Memory B cell (primary cell): Measurements from ENCODE around the gene TEDC1.

Source experiments
- ATAC-seq: fragments of 150-1000 bp; cut with Tn5 transposase; 2 replicates; pipeline ENCODE4 v1.10.0; 2021; ENCODE audit warnings: low read depth, mild to moderate bottlenecking, moderate library complexity
- DNase-seq, 2 donors: peaks; one replicate each; pipeline ENCODE4 v3.0.0; 2022; ENCODE audit warnings: low spot score in 2 of 2
- H3K27ac Mint-ChIP-seq: one replicate; pipeline ENCODE4 v1.8.0; 2022; ENCODE audit warnings: mild to moderate bottlenecking, moderate library complexity, mixed read lengths
- H3K27me3 Mint-ChIP-seq: one replicate; pipeline ENCODE4 v1.8.0; 2022; ENCODE audit warnings: mixed read lengths
- H3K36me3 Mint-ChIP-seq: one replicate; pipeline ENCODE4 v1.8.0; 2022; ENCODE audit warnings: mild to moderate bottlenecking, mixed read lengths
- H3K4me1 Mint-ChIP-seq: one replicate; pipeline ENCODE4 v1.8.0; 2022; ENCODE audit warnings: mixed read lengths
- H3K4me3 Mint-ChIP-seq: one replicate; pipeline ENCODE4 v1.8.0; 2022; ENCODE audit warnings: mild to moderate bottlenecking, moderate library complexity, mixed read lengths
- H3K9me3 Mint-ChIP-seq: one replicate; pipeline ENCODE4 v1.8.0; 2022; ENCODE audit warnings: mixed read lengths

Gene TEDC1

GRCh38 chr14:105519946-105520698 lies 29.1 kb downstream of the TEDC1 start:
- Mint-ChIP-seq H3K36me3 (no peaks in the 10 kb centered on the region), H3K4me1 (peaks cover 6% of the 10 kb centered on the region), H3K9me3 (no peaks in the 10 kb centered on the region), H3K4me3 (no peak overlapping the region), H3K27me3 (peaks cover 17% of the 10 kb centered on the region), H3K27ac (no peak overlapping the region)
- no peak for DNase-seq
- ATAC-seq: no peak

GRCh38 chr14:105525326-105525725 lies 34.3 kb downstream of the TEDC1 start:
- H3K4me3 Mint-ChIP-seq: peak overlapping the region; percentile 50
- no peak overlapping the region for H3K27ac Mint-ChIP-seq
- DNase-seq (no peak), ATAC-seq (no peak)
- no peaks in the 10 kb centered on the region for H3K9me3 Mint-ChIP-seq
- H3K36me3 Mint-ChIP-seq: no peaks in the 10 kb centered on the region
- H3K4me1 Mint-ChIP-seq: peaks cover 25% of the 10 kb centered on the region
- H3K27me3 Mint-ChIP-seq: peaks cover 14% of the 10 kb centered on the region

- Mint-ChIP-seq H3K27ac (peak within 1 kb of the TSS; percentile 53), H3K4me1 (peaks cover 30% of the 10 kb centered on the region), H3K9me3 (no peaks in the 10 kb centered on the region), H3K4me3 (peak within 1 kb of the TSS; percentile 83), H3K36me3 (no peaks in the 10 kb centered on the region), H3K27me3 (peaks cover 14% of the 10 kb centered on the region)
- DNase-seq (peak in 1 of 2 donors; percentile 54), ATAC-seq (peak; percentile 35)
Observed at GRCh38 chr14:105525861-105526775, 35.1 kb downstream of the TEDC1 start, which contains the start of gene TMEM121. TMEM121 (plus strand) TSS chr14:105526583; CDS start chr14:105528835, 2,252 bp downstream.

- Mint-ChIP-seq H3K9me3 (no peaks in the 10 kb centered on the region), H3K27me3 (peaks cover 11% of the 10 kb centered on the region), H3K4me3 (peak overlapping the region; percentile 83), H3K4me1 (peaks cover 34% of the 10 kb centered on the region), H3K36me3 (no peaks in the 10 kb centered on the region), H3K27ac (peak overlapping the region; percentile 53)
- ATAC-seq: no peak
- DNase-seq: peak in 1 of 2 donors; percentile 44
Observed at GRCh38 chr14:105526776-105527380, 35.8 kb downstream of the TEDC1 start.

- DNase-seq: no peak
- Mint-ChIP-seq H3K27ac (peak overlapping the region; percentile 53), H3K27me3 (peaks cover 10% of the 10 kb centered on the region), H3K36me3 (no peaks in the 10 kb centered on the region), H3K4me3 (peak overlapping the region; percentile 83), H3K9me3 (no peaks in the 10 kb centered on the region), H3K4me1 (peaks cover 38% of the 10 kb centered on the region)
- ATAC-seq: no peak
Observed at GRCh38 chr14:105527381-105527825, 36.4 kb downstream of the TEDC1 start.

GRCh38 chr14:105527826-105528585 lies 37.0 kb downstream of the TEDC1 start:
- H3K27me3 Mint-ChIP-seq: peaks cover 10% of the 10 kb centered on the region
- ATAC-seq (peak; percentile 57), DNase-seq (peak; percentile 85 to 90)
- H3K4me3 Mint-ChIP-seq: peak overlapping the region; percentile 83
- peak overlapping the region; percentile 53 for H3K27ac Mint-ChIP-seq
- no peaks in the 10 kb centered on the region for H3K9me3 Mint-ChIP-seq
- peaks cover 44% of the 10 kb centered on the region for H3K4me1 Mint-ChIP-seq
- H3K36me3 Mint-ChIP-seq: no peaks in the 10 kb centered on the region

- Mint-ChIP-seq H3K9me3 (no peaks in the 10 kb centered on the region), H3K4me1 (peaks cover 47% of the 10 kb centered on the region), H3K4me3 (peak overlapping the region; percentile 77), H3K27ac (no peak overlapping the region), H3K27me3 (peaks cover 10% of the 10 kb centered on the region), H3K36me3 (no peaks in the 10 kb centered on the region)
- DNase-seq (peak in 1 of 2 donors; percentile 44), ATAC-seq (peak; percentile 2)
Observed at GRCh38 chr14:105528586-105529318, 37.7 kb downstream of the TEDC1 start.

- no peak for DNase-seq
- H3K36me3 Mint-ChIP-seq: no peaks in the 10 kb centered on the region
- H3K9me3 Mint-ChIP-seq: no peaks in the 10 kb centered on the region
- H3K27me3 Mint-ChIP-seq: peaks cover 10% of the 10 kb centered on the region
- ATAC-seq: no peak
- no peak overlapping the region for H3K27ac Mint-ChIP-seq
- H3K4me1 Mint-ChIP-seq: peaks cover 49% of the 10 kb centered on the region
- H3K4me3 Mint-ChIP-seq: peak overlapping the region; percentile 77
Observed at GRCh38 chr14:105529319-105529568, 38.2 kb downstream of the TEDC1 start.

- H3K27ac Mint-ChIP-seq: no peak overlapping the region
- DNase-seq (peak in 1 of 2 donors; percentile 54), ATAC-seq (peak; percentile 15)
- no peaks in the 10 kb centered on the region for H3K36me3 Mint-ChIP-seq
- H3K9me3 Mint-ChIP-seq: no peaks in the 10 kb centered on the region
- H3K27me3 Mint-ChIP-seq: peaks cover 10% of the 10 kb centered on the region
- peaks cover 49% of the 10 kb centered on the region for H3K4me1 Mint-ChIP-seq
- H3K4me3 Mint-ChIP-seq: peak overlapping the region; percentile 77
Observed at GRCh38 chr14:105529569-105530284, 38.7 kb downstream of the TEDC1 start.

GRCh38 chr14:105530285-105531087 lies 39.4 kb downstream of the TEDC1 start:
- DNase-seq (no peak), ATAC-seq (no peak)
- H3K36me3 Mint-ChIP-seq: no peaks in the 10 kb centered on the region
- H3K4me1 Mint-ChIP-seq: peaks cover 49% of the 10 kb centered on the region
- H3K9me3 Mint-ChIP-seq: no peaks in the 10 kb centered on the region
- peak overlapping the region; percentile 77 for H3K4me3 Mint-ChIP-seq
- H3K27me3 Mint-ChIP-seq: peaks cover 10% of the 10 kb centered on the region
- no peak overlapping the region for H3K27ac Mint-ChIP-seq

- Mint-ChIP-seq H3K36me3 (no peaks in the 10 kb centered on the region), H3K4me3 (peak overlapping the region; percentile 77), H3K27ac (no peak overlapping the region), H3K9me3 (no peaks in the 10 kb centered on the region), H3K27me3 (peaks cover 7% of the 10 kb centered on the region), H3K4me1 (peaks cover 46% of the 10 kb centered on the region)
- ATAC-seq: no peak
- no peak for DNase-seq
Observed at GRCh38 chr14:105531088-105531893, 40.2 kb downstream of the TEDC1 start.
